OCI-LY7 (cell line): Measurements from ENCODE around the gene KIRREL3.

ENCODE experiments used
- EZH2phosphoT487 ChIP-seq: fragments of 200-600 bp; sonication (generic); IDR thresholded peaks from 2 replicates; pipeline ENCODE4 v1.6.1; 2018; ENCODE audit warnings: low read depth, borderline replicate concordance, mild to moderate bottlenecking, mixed run types, antibody characterized with exemption, low read length, moderate library complexity, mixed read lengths
- TF ChIP-seq, protein P1 (sequence below): fragments of 200-600 bp; sonication (generic); conservative IDR thresholded peaks from 2 replicates; pipeline ENCODE4 v1.5.1; 2014; ENCODE audit warnings: mild to moderate bottlenecking, antibody characterized with exemption, low read length, moderate library complexity, mixed read lengths

GRCh38 chr11:126823274-126823673, 177.3 kb downstream of the KIRREL3 start:
- TF ChIP-seq, protein P1, sequence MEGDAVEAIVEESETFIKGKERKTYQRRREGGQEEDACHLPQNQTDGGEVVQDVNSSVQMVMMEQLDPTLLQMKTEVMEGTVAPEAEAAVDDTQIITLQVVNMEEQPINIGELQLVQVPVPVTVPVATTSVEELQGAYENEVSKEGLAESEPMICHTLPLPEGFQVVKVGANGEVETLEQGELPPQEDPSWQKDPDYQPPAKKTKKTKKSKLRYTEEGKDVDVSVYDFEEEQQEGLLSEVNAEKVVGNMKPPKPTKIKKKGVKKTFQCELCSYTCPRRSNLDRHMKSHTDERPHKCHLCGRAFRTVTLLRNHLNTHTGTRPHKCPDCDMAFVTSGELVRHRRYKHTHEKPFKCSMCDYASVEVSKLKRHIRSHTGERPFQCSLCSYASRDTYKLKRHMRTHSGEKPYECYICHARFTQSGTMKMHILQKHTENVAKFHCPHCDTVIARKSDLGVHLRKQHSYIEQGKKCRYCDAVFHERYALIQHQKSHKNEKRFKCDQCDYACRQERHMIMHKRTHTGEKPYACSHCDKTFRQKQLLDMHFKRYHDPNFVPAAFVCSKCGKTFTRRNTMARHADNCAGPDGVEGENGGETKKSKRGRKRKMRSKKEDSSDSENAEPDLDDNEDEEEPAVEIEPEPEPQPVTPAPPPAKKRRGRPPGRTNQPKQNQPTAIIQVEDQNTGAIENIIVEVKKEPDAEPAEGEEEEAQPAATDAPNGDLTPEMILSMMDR, result no peak
- no peak for TF ChIP-seq EZH2phosphoT487
